Testis (tissue), 2 donors: Measurements from ENCODE around the gene ANKHD1.

Source experiments
- CTCF ChIP-seq, 3 experiments: fragments of 450-650 bp in 2 of 3; fragments of 200-600 bp in 1 of 3; sonication (generic) in 1 of 3; IDR thresholded peaks; one replicate each; pipeline ENCODE4 v1.5.1; 2016 to 2019; ENCODE audit warnings: antibody characterized with exemption in 3 of 3, mild to moderate bottlenecking in 2 of 3, moderate library complexity in 1 of 3
- POLR2A ChIP-seq: fragments of 450-650 bp; IDR thresholded peaks from one replicate; pipeline ENCODE4 v1.6.1; 2017; ENCODE audit warnings: antibody characterized with exemption, mild to moderate bottlenecking, moderate library complexity

GRCh38 chr5:140418862-140419520 is 17.4 kb downstream of the ANKHD1 start:
- no peak for TF ChIP-seq CTCF (IDR thresholded peaks at IDR 0.05)
- TF ChIP-seq POLR2A = no peak
